ENCODE data around the gene SYK. TPM values are rescaled to one million over a fixed set of nuclear protein-coding genes. Genes with fewer than 3 reads are reported as not detected.

SYK gene
- total RNA-seq, 1 experiment from 2014 or later: 5.3 TPM

GRCh38 chr9:90778746-90779145 lies 22.9 kb upstream of the SYK start:
- no peaks in the 10 kb centered on the region for H3K36me3 Mint-ChIP-seq (ENCODE audit: insufficient read depth, unreplicated experiment)
- ChIA-PET POLR2A (no interaction called here), CTCF (no interaction called here)
- Histone ChIP-seq H3K9me3 (no peaks in the 10 kb centered on the region), H3K36me3 (ENCODE audit: control insufficient read depth, insufficient read depth, low read length) (no peaks in the 10 kb centered on the region), H3K27me3 (replicated peaks; ENCODE audit: control insufficient read depth, insufficient read depth, low read length) (no peaks in the 10 kb centered on the region), H3K4me3 (ENCODE audit: low read depth, low read length) (no peak overlapping the region), H3K4me1 (no peaks in the 10 kb centered on the region)
- no peak for DNase-seq
- no peaks in the 10 kb centered on the region for H3K4me1 Mint-ChIP-seq (ENCODE audit: low read depth, unreplicated experiment)
- no TSS peak for BruUV-seq (replicated peaks)
- no peak overlapping the region for H3K27ac Mint-ChIP-seq (ENCODE audit: unreplicated experiment)
- intact Hi-C loops (cut with micrococcal nuclease; ENCODE audit: unreplicated experiment): no loop called here
- H3K27me3 Mint-ChIP-seq (ENCODE audit: insufficient read depth, unreplicated experiment): peaks cover 3% of the 10 kb centered on the region
- no peaks in the 10 kb centered on the region for H3K9me3 Mint-ChIP-seq (ENCODE audit: unreplicated experiment)
- no peak overlapping the region for H3K4me3 Mint-ChIP-seq (ENCODE audit: unreplicated experiment)
- no peak for TF ChIP-seq CTCF (IDR thresholded peaks at IDR 0.05; ENCODE audit: insufficient read depth in 1 of 2, low read depth in 1 of 2, low read length in 1 of 2, severe bottlenecking in 1 of 2, unreplicated experiment in 1 of 2)

- no peak for DNase-seq
- H3K9me3 Mint-ChIP-seq (ENCODE audit: unreplicated experiment): no peaks in the 10 kb centered on the region
- intact Hi-C loops (cut with micrococcal nuclease; ENCODE audit: unreplicated experiment): no loop called here
- no peak overlapping the region for H3K4me3 Mint-ChIP-seq (ENCODE audit: unreplicated experiment)
- TF ChIP-seq CTCF (IDR thresholded peaks at IDR 0.05; ENCODE audit: insufficient read depth in 1 of 2, low read depth in 1 of 2, low read length in 1 of 2, severe bottlenecking in 1 of 2, unreplicated experiment in 1 of 2): no peak
- H3K27ac Mint-ChIP-seq (ENCODE audit: unreplicated experiment): no peak overlapping the region
- Histone ChIP-seq H3K27me3 (replicated peaks; ENCODE audit: control insufficient read depth, insufficient read depth, low read length) (no peaks in the 10 kb centered on the region), H3K9me3 (no peaks in the 10 kb centered on the region), H3K4me1 (no peaks in the 10 kb centered on the region), H3K36me3 (ENCODE audit: control insufficient read depth, insufficient read depth, low read length) (no peaks in the 10 kb centered on the region), H3K4me3 (ENCODE audit: low read depth, low read length) (no peak overlapping the region)
- ChIA-PET POLR2A (no interaction called here), CTCF (no interaction called here)
- H3K4me1 Mint-ChIP-seq (ENCODE audit: low read depth, unreplicated experiment): no peaks in the 10 kb centered on the region
- BruUV-seq (replicated peaks): no TSS peak
- H3K36me3 Mint-ChIP-seq (ENCODE audit: insufficient read depth, unreplicated experiment): no peaks in the 10 kb centered on the region
- H3K27me3 Mint-ChIP-seq (ENCODE audit: insufficient read depth, unreplicated experiment): peaks cover 3% of the 10 kb centered on the region
These were observed 18.1 kb upstream of the SYK start for GRCh38 chr9:90783552-90783951.

GRCh38 chr9:90783964-90784363 lies 17.7 kb upstream of the SYK start:
- Histone ChIP-seq H3K9me3 (no peaks in the 10 kb centered on the region), H3K36me3 (ENCODE audit: control insufficient read depth, insufficient read depth, low read length) (no peaks in the 10 kb centered on the region), H3K4me1 (no peaks in the 10 kb centered on the region), H3K4me3 (ENCODE audit: low read depth, low read length) (no peak overlapping the region), H3K27me3 (replicated peaks; ENCODE audit: control insufficient read depth, insufficient read depth, low read length) (no peaks in the 10 kb centered on the region)
- Mint-ChIP-seq H3K27me3 (ENCODE audit: insufficient read depth, unreplicated experiment) (peaks cover 3% of the 10 kb centered on the region), H3K4me3 (ENCODE audit: unreplicated experiment) (no peak overlapping the region), H3K36me3 (ENCODE audit: insufficient read depth, unreplicated experiment) (no peaks in the 10 kb centered on the region), H3K9me3 (ENCODE audit: unreplicated experiment) (no peaks in the 10 kb centered on the region), H3K4me1 (ENCODE audit: low read depth, unreplicated experiment) (no peaks in the 10 kb centered on the region), H3K27ac (ENCODE audit: unreplicated experiment) (no peak overlapping the region)
- ChIA-PET POLR2A (no interaction called here), CTCF (no interaction called here)
- TF ChIP-seq CTCF (IDR thresholded peaks at IDR 0.05; ENCODE audit: insufficient read depth in 1 of 2, low read depth in 1 of 2, low read length in 1 of 2, severe bottlenecking in 1 of 2, unreplicated experiment in 1 of 2): no peak
- BruUV-seq (replicated peaks): no TSS peak
- no peak for DNase-seq
- intact Hi-C loops (cut with micrococcal nuclease; ENCODE audit: unreplicated experiment): no loop called here

All from Caco-2 (cell line).